HCT116 (cell line): ENCODE data around the gene TWIST2. TPM values are rescaled to one million over a fixed set of nuclear protein-coding genes. Genes with fewer than 3 reads are reported as not detected.

Experiments
- ATAC-seq: fragments of 200-7000 bp; cut with Tn5 transposase; 2 replicates; pipeline ENCODE4 v1.9.1; 2020; ENCODE audit warnings: mild to moderate bottlenecking, moderate library complexity
- BruUV-seq: library from RNA; stranded (reverse); fragments of 400-500 nt; replicated peaks from 2 replicates; lab custom pipeline; 2021; lab: Mats Ljungman, UMichigan
- CTCF ChIA-PET: fragments of 300-600 bp; sonication (Branson Sonifier 250); formaldehyde crosslinking; loops from one replicate; lab custom pipeline; 2021; ENCODE audit warnings: antibody characterized with exemption; lab: Charles Lee
- POLR2A ChIA-PET: fragments of 300-600, 350-600 bp; sonication (Branson Sonifier 250); formaldehyde crosslinking; loops from one replicate; lab custom pipeline; 2021; ENCODE audit warnings: antibody characterized with exemption; lab: Charles Lee
- RAD21 ChIA-PET, 2 experiments: fragments of 300-600 bp; sonication (Branson Sonifier 250); formaldehyde crosslinking; loops; one replicate each; lab custom pipeline; 2023; ENCODE audit warnings: low total read pairs in 2 of 2; ENCODE audit not compliant: uncharacterized antibody in 2 of 2, unreplicated experiment in 2 of 2, low non-redundant PET in 1 of 2; lab: Charles Lee
- DNase-seq: peaks from one replicate; pipeline ENCODE4 v3.0.0-alpha.2; 2010; ENCODE audit warnings: low read depth, low spot score
- H2AFZ ChIP-seq: fragments of 200-600 bp; shearing (Covaris generic), sonication (generic); 2 replicates; pipeline ENCODE4 v1.6.1; 2017; ENCODE audit warnings: low read depth, mixed run types, mixed read lengths, antibody characterized with exemption, low read length; ENCODE audit not compliant: poor library complexity, severe bottlenecking
- H3K27ac ChIP-seq: 2 replicates; pipeline ENCODE4 v1.5.1; 2012; ENCODE audit warnings: low read depth, low read length
- H3K27me3 ChIP-seq: fragments of 200-600 bp; sonication (generic); 2 replicates; pipeline ENCODE4 v1.6.1; 2016; ENCODE audit warnings: mixed run types, low read length, mixed read lengths; ENCODE audit not compliant: insufficient read depth
- H3K36me3 ChIP-seq, 2 experiments: fragments of 200-500 bp in 1 of 2; fragments of 200-600 bp in 1 of 2; sonication (Bioruptor generic) in 1 of 2; sonication (generic) in 1 of 2; 2 replicates each; pipeline versions ENCODE4 v1.5.1 to v1.6.1; 2014 to 2016; ENCODE audit warnings: low read length in 2 of 2, inconsistent platforms in 1 of 2, mixed read lengths in 1 of 2, mixed run types in 1 of 2; ENCODE audit not compliant: insufficient read depth in 2 of 2, control insufficient read depth in 1 of 2
- H3K4me1 ChIP-seq, 2 experiments: fragments of 200-600 bp in 1 of 2; sonication (generic) in 1 of 2; 2 replicates each; pipeline versions ENCODE4 v1.5.1 to v1.6.1; 2012 to 2017; ENCODE audit warnings: low read length in 2 of 2, inconsistent platforms in 1 of 2, mild to moderate bottlenecking in 1 of 2, mixed read lengths in 1 of 2, mixed run types in 1 of 2, moderate library complexity in 1 of 2; ENCODE audit not compliant: insufficient read depth in 2 of 2, control insufficient read depth in 1 of 2
- H3K4me2 ChIP-seq: fragments of 200-600 bp; sonication (generic); 2 replicates; pipeline ENCODE4 v1.6.1; 2017; ENCODE audit warnings: mixed run types, low read length, mixed read lengths
- H3K4me3 ChIP-seq, 2 experiments: fragments of 200-600 bp in 1 of 2; sonication (generic) in 1 of 2; replicated peaks in 1 of 2; 2 replicates each; pipeline ENCODE4 v1.5.1; 2011 to 2016; ENCODE audit warnings: low read length in 2 of 2, control low read depth in 1 of 2, low read depth in 1 of 2, mild to moderate bottlenecking in 1 of 2, mixed read lengths in 1 of 2, mixed run types in 1 of 2
- H3K79me2 ChIP-seq: fragments of 200-600 bp; sonication (generic); 2 replicates; pipeline ENCODE4 v1.6.1; 2017; ENCODE audit warnings: mild to moderate bottlenecking, mixed run types, low read length, moderate library complexity, mixed read lengths; ENCODE audit not compliant: insufficient read depth
- H3K9ac ChIP-seq: fragments of 200-600 bp; sonication (generic); 2 replicates; pipeline ENCODE4 v1.6.1; 2016; ENCODE audit warnings: low read length, mixed read lengths
- H3K9me2 ChIP-seq: fragments of 200-600 bp; sonication (generic), shearing (Covaris generic); 2 replicates; pipeline ENCODE4 v1.6.1; 2017; ENCODE audit warnings: mixed run types, mild to moderate bottlenecking, moderate library complexity; ENCODE audit not compliant: insufficient read depth
- H3K9me3 ChIP-seq, 2 experiments: fragments of 200-500 bp in 1 of 2; fragments of 200-600 bp in 1 of 2; sonication (Bioruptor generic) in 1 of 2; sonication (generic) in 1 of 2; 2 replicates each; pipeline ENCODE4 v1.6.1; 2014 to 2017; ENCODE audit warnings: low read length in 2 of 2, mixed read lengths in 2 of 2, inconsistent platforms in 1 of 2, low read depth in 1 of 2, mild to moderate bottlenecking in 1 of 2, mixed run types in 1 of 2, moderate library complexity in 1 of 2; ENCODE audit not compliant: control insufficient read depth in 1 of 2, insufficient read depth in 1 of 2
- H4K20me1 ChIP-seq: fragments of 200-600 bp; sonication (generic), shearing (Covaris generic); 2 replicates; pipeline ENCODE4 v1.6.1; 2017; ENCODE audit warnings: mixed run types, mild to moderate bottlenecking, moderate library complexity; ENCODE audit not compliant: insufficient read depth
- ATF3 ChIP-seq: IDR thresholded peaks from 2 replicates; pipeline ENCODE4 v1.6.1; 2012
- CBX3 ChIP-seq: IDR thresholded peaks from 2 replicates; pipeline ENCODE4 v1.6.1; 2012; ENCODE audit warnings: low read depth
- CEBPB ChIP-seq: IDR thresholded peaks from 2 replicates; pipeline ENCODE4 v1.6.1; 2012; ENCODE audit warnings: low read depth
- CTCF ChIP-seq, 3 experiments: fragments of 200-600 bp in 1 of 3; sonication (generic) in 1 of 3; IDR thresholded peaks in 2 of 3; conservative IDR thresholded peaks in 1 of 3; 2 replicates each; pipeline ENCODE4 v1.5.1; 2012 to 2017; ENCODE audit warnings: low read depth in 2 of 3, low read length in 2 of 3, antibody characterized with exemption in 1 of 3, borderline replicate concordance in 1 of 3, control low read depth in 1 of 3, mild to moderate bottlenecking in 1 of 3, mixed read lengths in 1 of 3, mixed run types in 1 of 3, moderate library complexity in 1 of 3; ENCODE audit not compliant: insufficient read depth in 1 of 3
- ELF1 ChIP-seq: IDR thresholded peaks from 2 replicates; pipeline ENCODE4 v1.6.1; 2012; ENCODE audit warnings: low read depth, borderline replicate concordance
- EZH2 ChIP-seq: fragments of 200-600 bp; sonication (generic); IDR thresholded peaks from 2 replicates; pipeline ENCODE4 v1.6.1; 2017; ENCODE audit warnings: antibody characterized with exemption, mixed run types
- EZH2phosphoT487 ChIP-seq: fragments of 200-600 bp; IDR thresholded peaks from 2 replicates; pipeline ENCODE4 v1.6.1; 2018; ENCODE audit warnings: antibody characterized with exemption, borderline replicate concordance
- JUND ChIP-seq: IDR thresholded peaks from 2 replicates; pipeline ENCODE4 v1.6.1; 2012
- MAX ChIP-seq: IDR thresholded peaks from 2 replicates; pipeline ENCODE4 v1.6.1; 2012
- POLR2A ChIP-seq: IDR thresholded peaks from 2 replicates; pipeline ENCODE4 v1.7.0; 2011; ENCODE audit warnings: borderline replicate concordance; ENCODE audit not compliant: insufficient read depth, insufficient read length; ENCODE audit errors: extremely low read depth
- POLR2AphosphoS5 ChIP-seq: IDR thresholded peaks from 2 replicates; pipeline ENCODE4 v1.6.1; 2011; ENCODE audit warnings: mild to moderate bottlenecking, low read depth, low read length, moderate library complexity
- RAD21 ChIP-seq: IDR thresholded peaks from 2 replicates; pipeline ENCODE4 v1.6.1; 2012; ENCODE audit warnings: low read depth, mild to moderate bottlenecking
- REST ChIP-seq: IDR thresholded peaks from 2 replicates; pipeline ENCODE4 v1.6.1; 2012; ENCODE audit warnings: low read depth
- SIN3A ChIP-seq: IDR thresholded peaks from 2 replicates; pipeline ENCODE4 v1.6.1; 2012; ENCODE audit warnings: low read depth
- SP1 ChIP-seq: IDR thresholded peaks from 2 replicates; pipeline ENCODE4 v1.6.1; 2012; ENCODE audit warnings: low read depth
- SRF ChIP-seq: IDR thresholded peaks from 2 replicates; pipeline ENCODE4 v1.6.1; 2012; ENCODE audit warnings: low read depth
- TCF7L2 ChIP-seq: IDR thresholded peaks from 2 replicates; pipeline ENCODE4 v1.7.0; 2011; ENCODE audit warnings: borderline replicate concordance, inconsistent platforms; ENCODE audit not compliant: insufficient read depth, insufficient read length; ENCODE audit errors: extremely low read depth
- YY1 ChIP-seq: IDR thresholded peaks from 2 replicates; pipeline ENCODE4 v1.6.1; 2011; ENCODE audit warnings: low read length, low read depth, moderate library complexity, mild to moderate bottlenecking; ENCODE audit not compliant: insufficient replicate concordance; ENCODE audit errors: extremely low read depth
- ZBTB33 ChIP-seq: IDR thresholded peaks from 2 replicates; pipeline ENCODE4 v1.6.1; 2011; ENCODE audit warnings: mild to moderate bottlenecking, low read length, moderate library complexity; ENCODE audit not compliant: insufficient replicate concordance; ENCODE audit errors: extremely low read depth
- ZNF274 ChIP-seq: fragments of 200-500 bp; sonication (Bioruptor generic); IDR thresholded peaks from 2 replicates; pipeline ENCODE4 v1.6.1; 2014; ENCODE audit warnings: mild to moderate bottlenecking, low read depth, low read length, inconsistent platforms
- intact Hi-C: fragments of 100-400 bp; cut with micrococcal nuclease; formaldehyde crosslinking; loops from 2 replicates; pipeline ENCODE4 v1.10.0; 2022
- total RNA-seq: library from RNA; stranded (reverse); gene quantifications from one replicate; pipeline ENCODE4 v1.2.1, GENCODE V29; 2021; ENCODE audit not compliant: unreplicated experiment

The TWIST2 gene
- total RNA-seq, 1 experiment from 2014 or later: not detected

GRCh38 chr2:238942080-238942725, 94.3 kb downstream of the TWIST2 start:
- POLR2A ChIA-PET: no interaction called here
- no TSS peak for BruUV-seq
- ATAC-seq: no peak
- Histone ChIP-seq H4K20me1 (no peaks in the 10 kb centered on the region), H3K79me2 (no peaks in the 10 kb centered on the region), H3K9ac (no peak overlapping the region), H2AFZ (no peak overlapping the region), H3K9me3 (no peaks in the 10 kb centered on the region), H3K4me1 (peaks cover 0 to 18% of the 10 kb centered on the region in 2 experiments; a peak in 2 of 4 replicates), H3K4me2 (no peak overlapping the region)
- RAD21 ChIA-PET: no interaction called here
- CTCF ChIA-PET: no interaction called here
- intact Hi-C loops: no loop called here
- TF ChIP-seq ELF1: no peak
- TF ChIP-seq ZBTB33: no peak
- TF ChIP-seq SRF: no peak
- no peak for TF ChIP-seq TCF7L2
- no peak for TF ChIP-seq CEBPB
- TF ChIP-seq CTCF (IDR thresholded peaks at IDR 0.05 in 2 of 3, conservative IDR thresholded peaks at IDR 0.05 in 1 of 3; ENCODE audit: borderline replicate concordance in 1 of 3, insufficient read depth in 1 of 3, low read depth in 2 of 3, low read length in 2 of 3): no peak
- TF ChIP-seq JUND: no peak
- no peak for TF ChIP-seq EZH2
- TF ChIP-seq CBX3: no peak
- TF ChIP-seq POLR2A: no peak
- TF ChIP-seq EZH2phosphoT487: no peak
- TF ChIP-seq RAD21: no peak
- no peak for TF ChIP-seq YY1
- no peak for TF ChIP-seq SP1
- TF ChIP-seq SIN3A: no peak
- no peak for TF ChIP-seq MAX
- no peak for TF ChIP-seq REST
- no peak for TF ChIP-seq ZNF274
- no peak for TF ChIP-seq ATF3
- TF ChIP-seq POLR2AphosphoS5: no peak
- TF ChIP-seq, all 23 proteins: peak for 0
- H3K27ac ChIP-seq: no peak overlapping the region
- no peak overlapping the region for H3K4me3 ChIP-seq
- H3K27me3 ChIP-seq: no peaks in the 10 kb centered on the region
- no peak for DNase-seq
- H3K9me2 ChIP-seq: no peaks in the 10 kb centered on the region
- H3K36me3 ChIP-seq: no peaks in the 10 kb centered on the region
